ENCODE results near the gene PAEP. TPM values are rescaled to one million over a fixed set of nuclear protein-coding genes. Genes with fewer than 3 reads are reported as not detected.

The PAEP gene
- total and polyA plus RNA-seq, 4 donors, result not detected

DNA sequence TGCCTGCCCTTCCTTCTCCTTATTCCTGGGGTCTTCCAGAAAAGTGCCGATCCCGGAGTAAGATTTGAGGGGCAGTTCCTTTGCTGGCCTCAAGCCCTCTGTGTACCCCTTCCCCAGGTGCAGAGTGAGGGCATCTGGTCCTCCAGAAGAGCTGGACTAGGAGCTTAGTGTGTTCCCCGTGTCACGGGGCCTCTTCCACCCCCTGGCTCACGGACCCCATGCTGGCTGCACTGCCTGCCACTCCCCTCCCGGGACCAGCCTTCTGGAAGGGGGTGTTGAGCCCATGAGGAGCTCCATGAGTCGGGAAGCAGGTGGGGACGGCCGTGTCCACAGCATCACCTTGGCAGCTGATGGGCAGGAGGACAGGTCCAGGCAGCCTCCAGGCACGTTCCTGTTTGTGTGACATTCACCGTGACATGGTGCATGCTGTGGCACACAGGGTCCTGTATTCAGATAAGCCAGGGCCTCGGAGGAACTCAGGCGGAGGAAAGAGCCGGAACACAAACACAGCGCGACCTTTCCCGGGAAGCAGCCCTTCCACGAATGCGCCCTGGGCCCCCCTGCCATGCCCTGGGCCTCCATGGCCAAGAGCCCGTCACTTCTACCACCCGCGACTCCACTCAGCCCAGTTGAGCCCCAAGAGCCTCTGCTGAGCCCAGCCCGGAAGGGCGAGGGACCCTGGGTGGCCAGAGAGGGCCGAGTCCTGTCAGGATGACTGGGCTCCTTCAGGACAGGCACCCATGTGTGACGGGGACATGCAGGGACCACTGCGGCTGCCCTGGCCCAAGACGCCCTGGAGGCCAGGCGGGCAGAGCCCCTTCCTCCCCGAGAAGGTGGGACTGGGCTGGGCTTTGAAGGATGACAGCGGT, 46.2 kb upstream of the PAEP start:
- WGBS, result 85% methylated on average over 31 of the region's 31 CpGs
- no peak for TF ChIP-seq HNF4G (IDR thresholded peaks at IDR 0.05)
- TF ChIP-seq FOXA1 (IDR thresholded peaks at IDR 0.05), result no peak
- TF ChIP-seq HNF4A (conservative IDR thresholded peaks at IDR 0.05), result no peak
- TF ChIP-seq YY1 (IDR thresholded peaks at IDR 0.05), result no peak
- no peak for TF ChIP-seq RXRA (IDR thresholded peaks at IDR 0.05)
- TF ChIP-seq RAD21 (IDR thresholded peaks at IDR 0.05), result no peak
- TF ChIP-seq EGR1 (IDR thresholded peaks at IDR 0.05; ENCODE audit: low read depth in 2 of 2), result no peak
- no peak for TF ChIP-seq JUND (IDR thresholded peaks at IDR 0.05)
- TF ChIP-seq FOXA2 (IDR thresholded peaks at IDR 0.05), result no peak
- no peak for TF ChIP-seq ZBTB33 (IDR thresholded peaks at IDR 0.05)
- Histone ChIP-seq H3K4me1 (ENCODE audit: control insufficient read depth in 4 of 4, insufficient read depth in 4 of 4, low read length in 3 of 4) (no peaks in the 10 kb centered on the region), H3K36me3 (ENCODE audit: control insufficient read depth in 4 of 4, insufficient read depth in 3 of 4, low read depth in 1 of 4, low read length in 3 of 4) (no peaks in the 10 kb centered on the region), H3K27ac (ENCODE audit: low read depth in 1 of 2, low read length in 2 of 2) (no peak overlapping the region), H3K9ac (ENCODE audit: low read depth in 1 of 2, low read length in 2 of 2) (no peak overlapping the region), H3K9me3 (ENCODE audit: control insufficient read depth in 4 of 4, low read length in 3 of 4) (no peaks in the 10 kb centered on the region), H3K27me3 (ENCODE audit: control insufficient read depth in 4 of 4, insufficient read depth in 4 of 4, low read length in 3 of 4) (peaks cover 0 to 2% (median 0%) of the 10 kb centered on the region in 4 donors), H3K4me3 (ENCODE audit: low read depth in 1 of 3, low read length in 3 of 3) (no peak overlapping the region)
- DNase-seq (ENCODE audit: low spot score), result no peak

DNA sequence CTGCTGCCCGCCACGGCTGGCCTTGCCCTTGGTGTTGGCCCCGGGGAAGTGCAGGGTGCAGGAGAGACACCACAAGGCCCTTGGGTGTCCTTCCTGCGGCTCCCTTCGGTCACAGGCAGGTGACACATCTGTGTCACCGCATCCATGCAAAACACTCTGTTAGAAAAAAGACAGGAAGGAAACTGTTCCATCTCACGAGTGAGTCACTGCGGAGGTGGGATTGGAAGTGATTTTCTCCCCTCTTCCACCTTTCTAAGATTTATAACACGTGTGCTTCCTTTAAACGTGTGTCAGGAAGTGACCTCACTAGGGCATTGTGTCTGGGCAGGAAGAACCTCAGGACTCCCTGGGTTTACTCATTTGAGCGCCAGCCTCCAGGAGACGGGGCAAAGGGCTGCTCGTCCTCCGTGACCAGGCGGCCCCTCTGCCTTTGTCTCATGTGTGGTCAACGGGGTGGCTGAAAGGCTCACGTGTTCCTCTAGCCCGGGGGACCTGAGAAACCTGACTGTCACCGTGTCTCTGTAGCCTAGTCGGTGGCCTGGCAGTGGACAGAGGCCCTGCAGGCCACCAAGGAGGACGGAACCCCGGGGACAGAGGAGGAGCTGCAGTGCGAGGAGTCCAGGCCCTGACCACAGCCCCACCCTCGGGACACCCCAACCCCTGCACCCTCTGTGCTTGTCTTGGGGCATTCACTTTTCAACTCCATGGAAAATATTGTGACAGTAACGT, 45.3 kb upstream of the PAEP start:
- no peak for DNase-seq (ENCODE audit: low spot score)
- 67% methylated on average over 25 of the region's 25 CpGs for WGBS
- no peaks in the 10 kb centered on the region for H3K9me3 ChIP-seq (ENCODE audit: control insufficient read depth in 4 of 4, low read length in 3 of 4)

More for the DNA sequence above, 45.3 kb upstream of the PAEP start:
- no peak overlapping the region for H3K27ac ChIP-seq (ENCODE audit: low read depth in 1 of 2, low read length in 2 of 2)
- no peak overlapping the region for H3K9ac ChIP-seq (ENCODE audit: low read depth in 1 of 2, low read length in 2 of 2)
- TF ChIP-seq HNF4G (IDR thresholded peaks at IDR 0.05), result no peak
- TF ChIP-seq YY1 (IDR thresholded peaks at IDR 0.05), result no peak
- no peak for TF ChIP-seq REST (IDR thresholded peaks at IDR 0.05)
- TF ChIP-seq, protein P1, sequence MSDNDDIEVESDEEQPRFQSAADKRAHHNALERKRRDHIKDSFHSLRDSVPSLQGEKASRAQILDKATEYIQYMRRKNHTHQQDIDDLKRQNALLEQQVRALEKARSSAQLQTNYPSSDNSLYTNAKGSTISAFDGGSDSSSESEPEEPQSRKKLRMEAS (IDR thresholded peaks at IDR 0.05), result no peak
- no peak for TF ChIP-seq TAF1 (conservative IDR thresholded peaks at IDR 0.05)
- TF ChIP-seq RXRA (IDR thresholded peaks at IDR 0.05), result no peak
- no peak for TF ChIP-seq SP1 (IDR thresholded peaks at IDR 0.05)
- TF ChIP-seq FOXA2 (IDR thresholded peaks at IDR 0.05), result no peak
- no peak for TF ChIP-seq NR2F2 (IDR thresholded peaks at IDR 0.05)
- TF ChIP-seq JUND (IDR thresholded peaks at IDR 0.05), result no peak
- TF ChIP-seq ZBTB33 (IDR thresholded peaks at IDR 0.05), result no peak
- TF ChIP-seq EGR1 (IDR thresholded peaks at IDR 0.05; ENCODE audit: low read depth in 2 of 2), result no peak
- TF ChIP-seq GABPA (IDR thresholded peaks at IDR 0.05 in 1 of 2, conservative IDR thresholded peaks at IDR 0.05 in 1 of 2), result no peak
- TF ChIP-seq RAD21 (IDR thresholded peaks at IDR 0.05), result no peak
- H3K4me3 ChIP-seq (ENCODE audit: low read depth in 1 of 3, low read length in 3 of 3), result no peak overlapping the region
- no peaks in the 10 kb centered on the region for H3K36me3 ChIP-seq (ENCODE audit: control insufficient read depth in 4 of 4, insufficient read depth in 3 of 4, low read depth in 1 of 4, low read length in 3 of 4)
- H3K4me1 ChIP-seq (ENCODE audit: control insufficient read depth in 4 of 4, insufficient read depth in 4 of 4, low read length in 3 of 4), result no peaks in the 10 kb centered on the region
- peaks cover 0 to 2% (median 0%) of the 10 kb centered on the region in 4 donors for H3K27me3 ChIP-seq (ENCODE audit: control insufficient read depth in 4 of 4, insufficient read depth in 4 of 4, low read length in 3 of 4)
